ENCODE results near the gene COL19A1. TPM values are rescaled to one million over a fixed set of nuclear protein-coding genes. Genes with fewer than 3 reads are reported as not detected.

Gene COL19A1
- total RNA-seq, 1 donor from 2014 or later: not detected

DNA sequence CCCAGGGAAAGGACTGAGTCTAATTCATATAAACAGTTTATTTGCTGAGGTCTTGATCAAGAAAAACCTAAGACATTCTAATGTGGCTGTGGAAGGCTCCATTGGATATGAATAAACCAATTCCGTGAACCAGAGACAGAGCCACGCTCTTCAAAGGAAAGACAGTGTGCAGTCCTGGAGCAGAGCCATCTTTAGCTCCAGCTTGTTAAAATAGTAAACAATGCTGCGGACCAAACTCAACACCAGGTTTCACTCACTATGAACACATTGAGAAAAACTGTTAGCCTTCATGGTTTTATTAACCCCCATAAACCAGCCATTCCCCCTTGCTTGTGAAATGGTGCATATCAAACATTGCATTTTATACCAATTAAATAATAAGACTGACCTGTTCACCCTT is 374.7 kb downstream of the COL19A1 start:
- H3K9me3 Mint-ChIP-seq: no peaks in the 10 kb centered on the region
- no peaks in the 10 kb centered on the region for H3K4me1 Mint-ChIP-seq (ENCODE audit: low read depth)
- intact Hi-C loops (cut with micrococcal nuclease): no loop called here
- no peaks in the 10 kb centered on the region for H3K36me3 Mint-ChIP-seq (ENCODE audit: low read depth)
- no peak overlapping the region for H3K4me3 Mint-ChIP-seq
- peaks cover 5% of the 10 kb centered on the region for H3K27me3 Mint-ChIP-seq (ENCODE audit: insufficient read depth)
- DNase-seq (ENCODE audit: low spot score): no peak
- H3K27ac Mint-ChIP-seq: no peak overlapping the region

- no peaks in the 10 kb centered on the region for H3K36me3 Mint-ChIP-seq (ENCODE audit: low read depth)
- no peak overlapping the region for H3K27ac Mint-ChIP-seq
- H3K4me1 Mint-ChIP-seq (ENCODE audit: low read depth): no peaks in the 10 kb centered on the region
- intact Hi-C loops (cut with micrococcal nuclease): no loop called here
- H3K27me3 Mint-ChIP-seq (ENCODE audit: insufficient read depth): peaks cover 5% of the 10 kb centered on the region
- H3K9me3 Mint-ChIP-seq: no peaks in the 10 kb centered on the region
- H3K4me3 Mint-ChIP-seq: no peak overlapping the region
- no peak for DNase-seq (ENCODE audit: low spot score)
Observed at GRCh38 chr6:70241991-70242420, 375.6 kb downstream of the COL19A1 start.

DNA sequence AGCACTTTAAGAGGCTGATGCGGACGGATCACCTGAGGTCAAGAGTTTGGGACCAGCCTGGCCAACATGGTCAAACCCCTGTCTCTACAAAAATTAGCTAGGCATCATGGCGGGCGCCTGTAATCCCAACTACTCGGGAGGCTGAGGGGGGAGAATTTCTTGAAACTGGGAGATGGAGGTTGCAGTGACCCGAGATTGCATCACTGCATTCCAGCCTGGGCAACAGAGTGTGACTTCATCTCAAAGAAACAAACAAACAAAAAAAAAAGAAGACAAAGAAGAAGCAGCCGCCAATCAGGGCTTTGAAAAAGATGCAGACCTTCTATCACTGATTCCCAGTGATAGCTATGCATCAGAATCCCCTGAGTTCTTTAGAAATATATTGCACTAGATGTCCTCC is 379.8 kb downstream of the COL19A1 start:
- Mint-ChIP-seq H3K4me1 (ENCODE audit: low read depth) (no peaks in the 10 kb centered on the region), H3K4me3 (no peak overlapping the region), H3K36me3 (ENCODE audit: low read depth) (no peaks in the 10 kb centered on the region), H3K27ac (no peak overlapping the region), H3K9me3 (no peaks in the 10 kb centered on the region), H3K27me3 (ENCODE audit: insufficient read depth) (peaks cover 6% of the 10 kb centered on the region)
- intact Hi-C loops (cut with micrococcal nuclease): no loop called here
- DNase-seq (ENCODE audit: low spot score): no peak

GRCh38 chr6:70252604-70253003 is 386.2 kb downstream of the COL19A1 start:
- intact Hi-C loops (cut with micrococcal nuclease): no loop called here
- Mint-ChIP-seq H3K27ac (no peak overlapping the region), H3K9me3 (no peaks in the 10 kb centered on the region), H3K27me3 (ENCODE audit: insufficient read depth) (peaks cover 6% of the 10 kb centered on the region), H3K36me3 (ENCODE audit: low read depth) (no peaks in the 10 kb centered on the region), H3K4me1 (ENCODE audit: low read depth) (no peaks in the 10 kb centered on the region), H3K4me3 (no peak overlapping the region)
- no peak for DNase-seq (ENCODE audit: low spot score)

DNA sequence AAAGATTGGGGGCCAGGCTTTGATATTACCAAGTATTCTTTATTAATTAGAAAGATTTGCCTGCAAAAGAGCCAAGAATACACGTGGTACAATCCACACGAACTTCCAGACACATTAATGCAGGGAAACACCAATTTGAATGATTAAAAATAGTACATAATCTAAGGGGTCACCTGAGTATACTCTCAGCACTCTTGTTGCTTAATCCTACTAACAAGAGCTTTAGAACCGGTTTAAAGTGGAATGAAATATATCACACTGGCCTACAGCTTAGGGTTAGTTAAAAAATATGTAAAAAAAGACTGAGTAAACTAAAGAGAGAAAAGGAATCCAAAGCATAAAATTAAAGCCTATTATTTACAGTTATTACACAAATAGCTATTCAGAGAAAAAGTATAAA is 387.6 kb downstream of the COL19A1 start:
- Mint-ChIP-seq H3K27ac (no peak overlapping the region), H3K9me3 (no peaks in the 10 kb centered on the region)

DNA sequence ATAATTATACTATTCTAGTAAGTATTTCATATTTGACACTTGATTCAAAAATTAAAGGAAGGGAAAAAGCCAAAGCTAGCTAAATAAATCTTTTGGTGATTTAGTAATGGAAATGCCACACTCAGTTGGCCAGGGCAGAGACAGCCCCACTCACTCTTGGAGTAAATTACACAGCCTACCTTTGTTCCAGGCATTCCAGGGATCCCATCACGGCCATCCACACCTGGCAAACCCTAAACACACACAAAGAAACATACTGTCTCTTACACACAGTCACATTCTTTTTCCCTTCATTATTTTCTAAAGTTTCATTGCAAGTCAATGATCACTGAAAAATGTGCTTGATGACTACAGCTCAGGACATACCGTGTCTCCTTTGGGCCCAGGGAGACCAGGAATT is 388.4 kb downstream of the COL19A1 start:
- no peak overlapping the region for H3K4me3 Mint-ChIP-seq

More for the DNA sequence above, 387.6 kb downstream of the COL19A1 start:
- DNase-seq (ENCODE audit: low spot score): no peak
- Mint-ChIP-seq H3K4me3 (no peak overlapping the region), H3K4me1 (ENCODE audit: low read depth) (no peaks in the 10 kb centered on the region), H3K36me3 (ENCODE audit: low read depth) (no peaks in the 10 kb centered on the region), H3K27me3 (ENCODE audit: insufficient read depth) (no peaks in the 10 kb centered on the region)
- intact Hi-C loops (cut with micrococcal nuclease): no loop called here

DNA sequence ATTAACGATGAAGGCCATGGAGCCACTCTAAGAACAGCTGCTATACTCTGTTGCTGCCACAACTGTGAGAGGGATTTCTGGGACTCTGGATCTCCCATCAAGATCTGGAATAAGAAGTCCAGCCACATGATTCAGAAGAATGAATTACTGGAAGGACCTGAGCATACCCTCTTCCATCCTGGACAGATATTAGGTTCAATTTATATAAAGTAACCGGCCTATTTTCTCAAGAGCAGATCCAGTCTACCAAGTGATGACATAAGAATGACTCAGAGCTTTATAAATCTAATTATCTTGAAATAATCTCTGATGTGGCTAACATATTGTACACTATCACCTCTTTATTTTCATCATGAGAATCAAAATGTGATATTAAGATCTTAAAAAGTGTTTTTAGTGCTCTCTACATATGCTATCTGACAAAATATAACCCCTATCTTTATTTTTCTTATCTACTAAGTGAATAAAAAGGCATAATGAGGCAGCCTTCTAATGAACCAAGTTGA is 391.5 kb downstream of the COL19A1 start:
- H3K4me3 Mint-ChIP-seq: no peak overlapping the region
- no peak overlapping the region for H3K27ac Mint-ChIP-seq
- intact Hi-C loops (cut with micrococcal nuclease): no loop called here
- no peaks in the 10 kb centered on the region for H3K9me3 Mint-ChIP-seq
- H3K27me3 Mint-ChIP-seq (ENCODE audit: insufficient read depth): no peaks in the 10 kb centered on the region
- no peaks in the 10 kb centered on the region for H3K36me3 Mint-ChIP-seq (ENCODE audit: low read depth)
- H3K4me1 Mint-ChIP-seq (ENCODE audit: low read depth): no peaks in the 10 kb centered on the region
- DNase-seq (ENCODE audit: low spot score): no peak

More for the DNA sequence above, 388.4 kb downstream of the COL19A1 start:
- Mint-ChIP-seq H3K27me3 (ENCODE audit: insufficient read depth) (no peaks in the 10 kb centered on the region), H3K9me3 (no peaks in the 10 kb centered on the region), H3K27ac (no peak overlapping the region), H3K4me1 (ENCODE audit: low read depth) (no peaks in the 10 kb centered on the region), H3K36me3 (ENCODE audit: low read depth) (no peaks in the 10 kb centered on the region)
- intact Hi-C loops (cut with micrococcal nuclease): no loop called here
- DNase-seq (ENCODE audit: low spot score): no peak

- intact Hi-C loops (cut with micrococcal nuclease): no loop called here
- Mint-ChIP-seq H3K4me1 (ENCODE audit: low read depth) (no peaks in the 10 kb centered on the region), H3K4me3 (no peak overlapping the region), H3K27ac (no peak overlapping the region), H3K9me3 (no peaks in the 10 kb centered on the region), H3K27me3 (ENCODE audit: insufficient read depth) (no peaks in the 10 kb centered on the region), H3K36me3 (ENCODE audit: low read depth) (no peaks in the 10 kb centered on the region)
- DNase-seq (ENCODE audit: low spot score): no peak
Observed at GRCh38 chr6:70258483-70258882, 392.1 kb downstream of the COL19A1 start.

Other genes with a start within 250 kb of the COL19A1 start
- 16.6 TPM in 2 replicates for gene LMBRD1, start 69.5 kb upstream of the COL19A1 start, total RNA-seq